ENCODE measurements around the gene PHACTR1.

The PHACTR1 gene

DNA sequence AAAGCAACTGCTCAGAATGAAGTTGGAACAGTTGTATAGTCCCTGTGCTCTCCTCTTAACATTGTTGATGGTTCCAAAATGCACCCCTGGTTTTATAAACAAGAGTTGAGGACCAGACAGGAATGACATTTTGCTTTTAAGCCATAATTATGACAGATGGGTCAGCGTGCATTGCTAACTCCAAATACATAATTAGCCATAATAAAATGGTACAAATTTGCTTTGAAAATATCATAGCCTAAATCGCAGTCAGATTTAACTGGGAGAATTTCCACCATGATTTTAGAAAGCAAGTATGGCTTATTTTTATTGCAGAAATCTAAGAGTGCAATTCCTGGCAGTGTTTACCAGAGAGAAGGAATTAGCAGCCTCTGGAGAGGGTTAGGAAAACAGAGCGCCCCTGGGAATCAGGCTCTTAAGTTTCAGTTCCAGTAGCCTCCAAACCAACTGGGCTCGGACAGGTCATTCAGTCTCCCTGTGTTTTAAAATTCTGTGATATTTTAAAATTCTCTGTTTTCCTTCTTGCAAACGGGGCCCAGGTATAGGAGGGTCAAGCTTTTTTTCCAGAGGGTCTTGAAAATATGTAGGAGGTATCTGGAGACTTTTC, 309.4 kb downstream of the PHACTR1 start:
- H3K36me3 ChIP-seq (ENCODE audit: control insufficient read depth, insufficient read depth, low read length), result no peaks in the 10 kb centered on the region
- no peak overlapping the region for H3K4me3 ChIP-seq (ENCODE audit: insufficient read depth, low read depth, low read length)
- no peaks in the 10 kb centered on the region for H3K9me3 ChIP-seq (ENCODE audit: control insufficient read depth, low read length)
- H3K4me1 ChIP-seq (ENCODE audit: control insufficient read depth, insufficient read depth, low read length), result no peaks in the 10 kb centered on the region
- WGBS, 2 experiments, result 88 to 93% methylated on average over 5 of the region's 5 CpGs
- H3K27ac ChIP-seq (ENCODE audit: insufficient read depth, low read depth, low read length, poor library complexity, severe bottlenecking), result no peak overlapping the region
- no peaks in the 10 kb centered on the region for H3K27me3 ChIP-seq (ENCODE audit: control insufficient read depth, insufficient read depth, low read length, poor library complexity, severe bottlenecking)

DNA sequence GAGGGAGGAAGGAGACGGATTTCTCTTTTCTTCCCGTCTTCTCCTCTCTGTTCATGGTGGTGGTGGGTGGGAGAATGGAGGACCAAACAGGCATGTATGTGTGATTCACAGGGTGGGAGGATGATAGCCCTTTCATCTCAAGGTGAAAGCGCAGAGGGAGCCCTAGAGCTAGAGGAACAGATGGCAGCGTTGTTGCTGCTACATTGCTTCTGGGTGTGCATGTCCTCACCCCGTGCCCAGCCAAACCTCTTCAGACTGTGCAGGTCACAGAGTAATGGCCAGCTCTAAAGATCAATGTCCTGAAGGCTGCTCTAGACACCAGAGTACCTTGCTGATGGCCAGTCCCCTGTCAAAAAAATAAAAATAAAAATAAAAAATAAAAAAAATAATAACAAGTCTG, 310.0 kb downstream of the PHACTR1 start:
- H3K27ac ChIP-seq (ENCODE audit: insufficient read depth, low read depth, low read length, poor library complexity, severe bottlenecking), result no peak overlapping the region
- WGBS, 2 experiments, result 72 to 75% methylated on average over 5 of the region's 5 CpGs
- H3K4me1 ChIP-seq (ENCODE audit: control insufficient read depth, insufficient read depth, low read length), result no peaks in the 10 kb centered on the region
- H3K27me3 ChIP-seq (ENCODE audit: control insufficient read depth, insufficient read depth, low read length, poor library complexity, severe bottlenecking), result no peaks in the 10 kb centered on the region
- no peaks in the 10 kb centered on the region for H3K9me3 ChIP-seq (ENCODE audit: control insufficient read depth, low read length)
- H3K36me3 ChIP-seq (ENCODE audit: control insufficient read depth, insufficient read depth, low read length), result no peaks in the 10 kb centered on the region
- H3K4me3 ChIP-seq (ENCODE audit: insufficient read depth, low read depth, low read length), result no peak overlapping the region

DNA sequence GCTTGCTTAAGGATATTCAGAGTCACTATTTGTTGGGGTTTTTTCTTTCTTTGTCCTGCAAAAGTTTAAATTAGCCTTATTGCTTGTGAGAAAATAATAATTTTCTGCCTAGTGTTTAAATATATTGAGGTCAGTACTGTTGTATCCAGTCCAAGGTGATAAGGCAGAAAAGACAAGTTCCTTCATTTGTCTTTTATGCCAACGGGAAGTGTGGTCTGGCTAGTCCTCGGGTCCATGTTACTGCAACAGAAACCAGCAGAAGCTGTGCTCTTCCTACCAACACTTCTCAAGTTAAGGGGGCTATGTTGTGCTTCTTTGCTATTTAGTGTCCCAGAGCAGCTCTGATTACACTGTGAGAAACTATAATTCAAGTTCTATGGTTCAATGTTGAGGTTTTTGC, 310.6 kb downstream of the PHACTR1 start:
- H3K9me3 ChIP-seq (ENCODE audit: control insufficient read depth, low read length), result no peaks in the 10 kb centered on the region
- H3K4me3 ChIP-seq (ENCODE audit: insufficient read depth, low read depth, low read length), result no peak overlapping the region
- H3K36me3 ChIP-seq (ENCODE audit: control insufficient read depth, insufficient read depth, low read length), result no peaks in the 10 kb centered on the region
- H3K27me3 ChIP-seq (ENCODE audit: control insufficient read depth, insufficient read depth, low read length, poor library complexity, severe bottlenecking), result no peaks in the 10 kb centered on the region
- no peak overlapping the region for H3K27ac ChIP-seq (ENCODE audit: insufficient read depth, low read depth, low read length, poor library complexity, severe bottlenecking)
- no peaks in the 10 kb centered on the region for H3K4me1 ChIP-seq (ENCODE audit: control insufficient read depth, insufficient read depth, low read length)
- WGBS, 2 experiments, result 95 to 100% methylated on average over 2 of the region's 2 CpGs

DNA sequence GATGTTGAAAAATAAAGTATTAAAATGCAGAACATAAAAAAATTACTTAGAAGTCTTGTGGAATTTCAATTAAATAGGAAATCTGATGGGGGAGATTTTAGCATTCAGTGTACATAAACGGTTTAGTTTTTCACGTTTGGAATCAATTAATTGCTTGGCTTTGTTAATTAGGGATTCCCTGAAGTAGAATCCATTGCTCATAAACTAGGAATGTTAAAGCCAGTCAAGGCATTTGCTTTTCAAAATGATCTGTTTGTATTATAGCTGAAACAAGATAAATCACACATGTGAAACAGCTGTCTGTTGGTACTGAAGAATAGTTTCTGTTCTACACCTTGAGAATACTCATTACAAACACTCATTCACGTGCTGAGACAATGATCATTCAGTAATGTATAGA, 313.8 kb downstream of the PHACTR1 start:
- Histone ChIP-seq H3K27ac (ENCODE audit: insufficient read depth, low read depth, low read length, poor library complexity, severe bottlenecking) (no peak overlapping the region), H3K4me3 (ENCODE audit: insufficient read depth, low read depth, low read length) (no peak overlapping the region), H3K36me3 (ENCODE audit: control insufficient read depth, insufficient read depth, low read length) (no peaks in the 10 kb centered on the region), H3K27me3 (ENCODE audit: control insufficient read depth, insufficient read depth, low read length, poor library complexity, severe bottlenecking) (no peaks in the 10 kb centered on the region), H3K9me3 (ENCODE audit: control insufficient read depth, low read length) (no peaks in the 10 kb centered on the region), H3K4me1 (ENCODE audit: control insufficient read depth, insufficient read depth, low read length) (no peaks in the 10 kb centered on the region)
- 62 to 89% methylated on average over 2 to 3 of the region's 3 CpGs for WGBS, 2 experiments

DNA sequence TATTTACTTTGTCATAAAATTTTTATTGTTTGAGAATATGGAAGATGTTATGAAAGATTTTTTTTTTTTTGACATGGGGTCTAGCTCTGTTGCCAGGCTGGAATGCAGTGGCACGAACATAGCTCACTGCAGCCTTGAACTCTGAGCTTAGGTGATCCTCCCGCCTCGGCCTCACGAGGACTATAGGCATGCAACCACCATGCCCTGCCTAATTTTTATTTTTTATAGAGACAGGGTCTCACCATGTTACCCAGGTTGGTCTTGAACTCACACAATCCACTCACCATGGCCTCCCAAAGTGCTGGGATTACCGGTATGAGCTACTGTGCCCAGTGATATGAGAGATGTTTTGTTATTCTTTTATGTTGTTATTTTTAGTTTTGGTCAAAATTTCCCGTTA, 316.0 kb downstream of the PHACTR1 start:
- Histone ChIP-seq H3K36me3 (ENCODE audit: control insufficient read depth, insufficient read depth, low read length) (no peaks in the 10 kb centered on the region), H3K27me3 (ENCODE audit: control insufficient read depth, insufficient read depth, low read length, poor library complexity, severe bottlenecking) (no peaks in the 10 kb centered on the region), H3K4me1 (ENCODE audit: control insufficient read depth, insufficient read depth, low read length) (no peaks in the 10 kb centered on the region), H3K27ac (ENCODE audit: insufficient read depth, low read depth, low read length, poor library complexity, severe bottlenecking) (no peak overlapping the region), H3K4me3 (ENCODE audit: insufficient read depth, low read depth, low read length) (no peak overlapping the region), H3K9me3 (ENCODE audit: control insufficient read depth, low read length) (no peaks in the 10 kb centered on the region)
- 84 to 86% methylated on average over 6 of the region's 6 CpGs for WGBS, 2 experiments

DNA sequence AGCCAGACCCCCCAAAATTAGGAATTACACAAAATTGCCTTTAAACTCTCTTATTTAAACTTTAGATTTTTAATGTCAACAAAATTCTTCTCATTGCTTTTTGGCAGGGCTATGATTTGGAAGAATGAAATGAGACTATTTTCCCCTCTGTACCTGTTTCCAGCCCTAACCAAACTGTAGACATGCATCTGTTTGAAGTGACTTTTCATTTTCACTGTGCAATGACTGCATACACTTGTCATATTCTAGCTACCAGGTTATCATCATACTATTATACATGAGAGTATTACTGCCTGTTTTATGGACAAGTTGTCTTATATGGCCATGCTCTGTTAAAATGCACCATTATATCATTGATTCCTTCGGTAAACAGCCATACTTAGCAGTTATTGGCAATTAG, 316.6 kb downstream of the PHACTR1 start:
- 100% methylated on average over 1 of the region's 1 CpG for WGBS, 2 experiments
- H3K4me3 ChIP-seq (ENCODE audit: insufficient read depth, low read depth, low read length), result no peak overlapping the region
- H3K9me3 ChIP-seq (ENCODE audit: control insufficient read depth, low read length), result no peaks in the 10 kb centered on the region
- H3K4me1 ChIP-seq (ENCODE audit: control insufficient read depth, insufficient read depth, low read length), result no peaks in the 10 kb centered on the region
- no peaks in the 10 kb centered on the region for H3K27me3 ChIP-seq (ENCODE audit: control insufficient read depth, insufficient read depth, low read length, poor library complexity, severe bottlenecking)
- no peaks in the 10 kb centered on the region for H3K36me3 ChIP-seq (ENCODE audit: control insufficient read depth, insufficient read depth, low read length)
- no peak overlapping the region for H3K27ac ChIP-seq (ENCODE audit: insufficient read depth, low read depth, low read length, poor library complexity, severe bottlenecking)

DNA sequence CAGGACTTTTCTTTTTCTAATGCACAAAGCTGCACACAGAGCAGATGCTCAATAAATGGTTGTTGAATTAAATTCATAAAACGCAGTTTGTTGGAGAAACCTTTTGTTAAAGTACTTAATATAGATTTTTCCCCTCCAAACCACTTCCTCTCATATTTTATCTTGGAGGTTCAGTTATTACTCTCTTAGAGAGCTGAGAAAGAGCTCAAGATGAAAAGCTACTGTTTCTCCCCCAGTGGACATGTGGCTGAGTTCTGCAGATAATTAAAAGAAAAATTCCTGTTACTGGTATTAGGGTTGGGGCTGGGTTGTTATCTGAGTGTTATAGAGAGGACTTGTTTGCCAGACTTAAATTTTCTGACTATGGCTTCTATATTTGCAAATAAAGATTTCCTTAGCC, 317.7 kb downstream of the PHACTR1 start:
- Histone ChIP-seq H3K36me3 (ENCODE audit: control insufficient read depth, insufficient read depth, low read length) (no peaks in the 10 kb centered on the region), H3K27ac (ENCODE audit: insufficient read depth, low read depth, low read length, poor library complexity, severe bottlenecking) (no peak overlapping the region), H3K9me3 (ENCODE audit: control insufficient read depth, low read length) (no peaks in the 10 kb centered on the region), H3K4me1 (ENCODE audit: control insufficient read depth, insufficient read depth, low read length) (no peaks in the 10 kb centered on the region), H3K4me3 (ENCODE audit: insufficient read depth, low read depth, low read length) (no peak overlapping the region), H3K27me3 (ENCODE audit: control insufficient read depth, insufficient read depth, low read length, poor library complexity, severe bottlenecking) (no peaks in the 10 kb centered on the region)
- WGBS, 2 experiments, result no CpG with 5 or more reads among the region's 1 CpG

DNA sequence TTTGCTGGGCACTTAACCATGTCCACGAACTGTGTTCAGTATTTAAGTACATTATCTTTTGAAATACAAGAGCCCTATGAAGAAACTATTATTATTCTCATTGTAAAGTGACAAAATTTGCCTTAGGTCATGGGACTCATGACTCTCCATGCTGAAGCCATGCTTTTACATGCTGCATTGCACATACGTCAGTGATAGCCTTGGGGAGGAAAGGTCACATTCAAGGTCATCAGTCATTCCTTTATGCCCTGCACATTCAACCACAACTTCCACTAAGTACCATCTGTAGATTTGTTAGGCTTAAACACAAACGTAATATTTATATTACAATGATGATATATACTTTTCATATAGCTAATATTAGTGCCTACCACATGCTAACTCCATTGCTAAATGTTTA, 319.0 kb downstream of the PHACTR1 start:
- H3K27ac ChIP-seq (ENCODE audit: insufficient read depth, low read depth, low read length, poor library complexity, severe bottlenecking), result no peak overlapping the region
- no peaks in the 10 kb centered on the region for H3K4me1 ChIP-seq (ENCODE audit: control insufficient read depth, insufficient read depth, low read length)
- no peaks in the 10 kb centered on the region for H3K9me3 ChIP-seq (ENCODE audit: control insufficient read depth, low read length)
- H3K4me3 ChIP-seq (ENCODE audit: insufficient read depth, low read depth, low read length), result no peak overlapping the region
- WGBS, 2 experiments, result 87 to 88% methylated on average over 1 of the region's 3 CpGs
- H3K27me3 ChIP-seq (ENCODE audit: control insufficient read depth, insufficient read depth, low read length, poor library complexity, severe bottlenecking), result no peaks in the 10 kb centered on the region
- no peaks in the 10 kb centered on the region for H3K36me3 ChIP-seq (ENCODE audit: control insufficient read depth, insufficient read depth, low read length)

DNA sequence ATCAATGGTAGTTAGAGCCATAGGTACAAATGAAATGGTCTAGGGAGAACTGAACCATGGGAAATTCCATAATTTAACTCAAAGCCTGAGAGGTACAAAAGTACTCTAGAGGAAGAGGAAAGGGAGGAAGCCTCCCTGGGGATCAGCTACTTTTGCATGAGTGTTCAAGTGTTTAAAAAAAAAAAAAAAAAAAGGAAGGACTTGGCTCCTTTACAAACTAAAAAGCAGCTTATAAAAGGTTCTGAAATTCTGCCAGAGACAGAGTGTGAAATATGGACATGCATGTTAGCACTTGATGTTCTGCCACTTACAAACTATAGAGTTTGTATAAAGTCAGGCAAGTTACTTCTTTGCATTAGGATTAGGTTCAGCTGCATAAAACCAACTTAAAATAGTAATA, 321.7 kb downstream of the PHACTR1 start:
- H3K36me3 ChIP-seq (ENCODE audit: control insufficient read depth, insufficient read depth, low read length), result no peaks in the 10 kb centered on the region
- no peak overlapping the region for H3K4me3 ChIP-seq (ENCODE audit: insufficient read depth, low read depth, low read length)
- no peaks in the 10 kb centered on the region for H3K27me3 ChIP-seq (ENCODE audit: control insufficient read depth, insufficient read depth, low read length, poor library complexity, severe bottlenecking)
- H3K27ac ChIP-seq (ENCODE audit: insufficient read depth, low read depth, low read length, poor library complexity, severe bottlenecking), result no peak overlapping the region
- H3K4me1 ChIP-seq (ENCODE audit: control insufficient read depth, insufficient read depth, low read length), result no peaks in the 10 kb centered on the region
- H3K9me3 ChIP-seq (ENCODE audit: control insufficient read depth, low read length), result no peaks in the 10 kb centered on the region

DNA sequence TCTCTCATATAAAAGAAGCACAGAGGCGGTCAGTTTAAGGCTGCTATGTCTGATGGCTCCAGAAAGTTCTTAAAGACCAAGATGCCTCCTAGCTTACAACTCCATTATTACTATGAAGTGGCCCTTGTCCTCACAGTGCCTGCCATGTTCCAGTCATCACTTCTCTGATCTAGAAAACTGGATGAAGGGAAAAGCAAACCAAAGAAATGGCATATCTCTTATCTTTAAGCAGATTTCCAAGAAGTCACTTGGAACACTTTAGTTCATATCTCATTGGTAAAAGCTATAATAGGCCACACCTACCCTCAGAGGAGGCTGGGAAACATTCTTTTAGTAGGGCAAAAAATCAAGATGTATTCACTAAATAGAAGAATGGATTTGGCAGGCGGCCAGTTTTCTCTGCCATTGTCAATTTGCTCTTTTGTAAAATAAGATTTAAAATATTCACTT, 322.2 kb downstream of the PHACTR1 start:
- no peaks in the 10 kb centered on the region for H3K27me3 ChIP-seq (ENCODE audit: control insufficient read depth, insufficient read depth, low read length, poor library complexity, severe bottlenecking)
- H3K36me3 ChIP-seq (ENCODE audit: control insufficient read depth, insufficient read depth, low read length), result no peaks in the 10 kb centered on the region
- WGBS, 2 experiments, result 92 to 93% methylated on average over 1 to 2 of the region's 2 CpGs
- H3K4me3 ChIP-seq (ENCODE audit: insufficient read depth, low read depth, low read length), result no peak overlapping the region
- H3K4me1 ChIP-seq (ENCODE audit: control insufficient read depth, insufficient read depth, low read length), result no peaks in the 10 kb centered on the region
- H3K9me3 ChIP-seq (ENCODE audit: control insufficient read depth, low read length), result no peaks in the 10 kb centered on the region
- no peak overlapping the region for H3K27ac ChIP-seq (ENCODE audit: insufficient read depth, low read depth, low read length, poor library complexity, severe bottlenecking)

DNA sequence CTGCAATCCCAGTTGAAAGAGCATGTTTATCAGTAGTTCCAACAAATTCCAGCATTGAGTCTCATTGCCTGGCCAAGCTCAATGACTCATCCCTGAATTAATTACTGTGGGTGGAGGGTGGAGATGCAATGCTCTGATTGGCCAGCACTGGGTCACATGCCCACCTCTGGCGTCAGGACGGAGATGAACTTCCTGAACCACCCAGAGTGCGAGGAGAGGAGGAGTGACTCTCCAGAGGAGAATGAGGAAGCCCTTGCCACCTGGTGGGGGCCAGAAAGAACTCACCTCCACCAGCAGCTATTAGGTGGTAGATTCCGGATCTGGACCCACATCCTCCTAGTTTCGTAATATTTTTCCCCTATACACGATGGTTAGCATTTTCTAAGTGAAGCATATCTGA, 327.8 kb downstream of the PHACTR1 start:
- no peak overlapping the region for H3K27ac ChIP-seq (ENCODE audit: insufficient read depth, low read depth, low read length, poor library complexity, severe bottlenecking)
- no peaks in the 10 kb centered on the region for H3K27me3 ChIP-seq (ENCODE audit: control insufficient read depth, insufficient read depth, low read length, poor library complexity, severe bottlenecking)
- H3K9me3 ChIP-seq (ENCODE audit: control insufficient read depth, low read length), result no peaks in the 10 kb centered on the region
- WGBS, 2 experiments, result 90 to 93% methylated on average over 6 of the region's 6 CpGs
- no peak overlapping the region for H3K4me3 ChIP-seq (ENCODE audit: insufficient read depth, low read depth, low read length)
- no peaks in the 10 kb centered on the region for H3K4me1 ChIP-seq (ENCODE audit: control insufficient read depth, insufficient read depth, low read length)
- no peaks in the 10 kb centered on the region for H3K36me3 ChIP-seq (ENCODE audit: control insufficient read depth, insufficient read depth, low read length)
